ENCODE results near the gene SMIM27.

DNA sequence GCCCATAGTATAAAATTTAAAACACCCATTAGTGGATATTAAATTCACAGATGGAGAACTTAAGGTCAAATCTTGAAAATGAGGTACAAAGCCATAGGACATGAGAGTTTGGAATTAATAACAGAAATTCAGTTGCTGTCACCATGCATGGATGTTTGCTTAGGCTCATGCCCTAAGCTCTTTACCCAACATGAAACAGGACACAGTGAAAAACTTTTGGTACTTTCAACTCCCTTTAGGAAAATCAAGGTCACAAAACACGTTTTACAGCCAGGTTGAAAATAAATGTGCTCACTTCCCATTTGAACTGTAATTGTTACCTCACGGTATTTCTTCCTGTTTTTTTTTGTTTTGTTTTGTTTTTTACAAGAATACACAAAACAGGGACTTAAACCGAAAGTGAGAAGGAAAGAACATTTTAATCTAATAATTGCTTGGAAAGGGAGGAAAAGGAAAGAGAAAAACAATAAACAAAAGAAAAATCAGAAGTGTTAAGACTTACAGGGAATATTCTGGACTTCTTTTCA lies 6.3 kb downstream of the SMIM27 start:
- TF ChIP-seq, protein P1, sequence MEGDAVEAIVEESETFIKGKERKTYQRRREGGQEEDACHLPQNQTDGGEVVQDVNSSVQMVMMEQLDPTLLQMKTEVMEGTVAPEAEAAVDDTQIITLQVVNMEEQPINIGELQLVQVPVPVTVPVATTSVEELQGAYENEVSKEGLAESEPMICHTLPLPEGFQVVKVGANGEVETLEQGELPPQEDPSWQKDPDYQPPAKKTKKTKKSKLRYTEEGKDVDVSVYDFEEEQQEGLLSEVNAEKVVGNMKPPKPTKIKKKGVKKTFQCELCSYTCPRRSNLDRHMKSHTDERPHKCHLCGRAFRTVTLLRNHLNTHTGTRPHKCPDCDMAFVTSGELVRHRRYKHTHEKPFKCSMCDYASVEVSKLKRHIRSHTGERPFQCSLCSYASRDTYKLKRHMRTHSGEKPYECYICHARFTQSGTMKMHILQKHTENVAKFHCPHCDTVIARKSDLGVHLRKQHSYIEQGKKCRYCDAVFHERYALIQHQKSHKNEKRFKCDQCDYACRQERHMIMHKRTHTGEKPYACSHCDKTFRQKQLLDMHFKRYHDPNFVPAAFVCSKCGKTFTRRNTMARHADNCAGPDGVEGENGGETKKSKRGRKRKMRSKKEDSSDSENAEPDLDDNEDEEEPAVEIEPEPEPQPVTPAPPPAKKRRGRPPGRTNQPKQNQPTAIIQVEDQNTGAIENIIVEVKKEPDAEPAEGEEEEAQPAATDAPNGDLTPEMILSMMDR (IDR thresholded peaks at IDR 0.05; ENCODE audit: low read depth, low read length): no peak
- TF ChIP-seq EZH2phosphoT487 (IDR thresholded peaks at IDR 0.05; ENCODE audit: low read depth): no peak
